IMR-90 (cell line): ENCODE measurements around the gene PGGHG. TPM values are rescaled to one million over a fixed set of nuclear protein-coding genes. Genes with fewer than 3 reads are reported as not detected.

Experiments used
- ATAC-seq: fragments of 200-7000 bp; cut with Tn5 transposase; 2 replicates; pipeline ENCODE4 v1.9.1; 2020; ENCODE audit warnings: low read depth, mild to moderate bottlenecking, moderate library complexity
- BruUV-seq: library from RNA; stranded (reverse); fragments of 400-500 nt; replicated peaks from 2 replicates; lab custom pipeline; 2021; lab: Mats Ljungman, UMichigan
- CTCF ChIA-PET: fragments of 300-600 bp; formaldehyde crosslinking; extraction: SDS; loops from one replicate; lab custom pipeline; 2021; ENCODE audit warnings: antibody characterized with exemption; lab: Yijun Ruan, JAX
- POLR2A ChIA-PET: fragments of 300-600 bp; sonication (Branson Sonifier 250); formaldehyde crosslinking; loops from one replicate; lab custom pipeline; 2022; ENCODE audit warnings: antibody characterized with exemption; ENCODE audit not compliant: unreplicated experiment; lab: Charles Lee
- DNase-seq: peaks from one replicate; pipeline ENCODE4 v3.0.0; 2013
- H2AFZ ChIP-seq: replicated peaks from 2 replicates; pipeline ENCODE3; 2013; ENCODE audit warnings: low read length, mild to moderate bottlenecking; ENCODE audit not compliant: poor library complexity
- H2AK5ac ChIP-seq: 2 replicates; pipeline ENCODE4 v1.6.1; 2013; ENCODE audit warnings: low read depth, low read length, inconsistent platforms
- H2AK9ac ChIP-seq: replicated peaks from 2 replicates; pipeline ENCODE3; 2013; ENCODE audit warnings: mild to moderate bottlenecking, low read depth, low read length, moderate library complexity; ENCODE audit not compliant: poor library complexity
- H2BK120ac ChIP-seq: 2 replicates; pipeline ENCODE4 v1.6.1; 2013; ENCODE audit warnings: low read depth, low read length, inconsistent platforms
- H2BK15ac ChIP-seq: 3 replicates; pipeline ENCODE4 v1.6.1; 2013; ENCODE audit warnings: low read depth, low read length, inconsistent platforms
- H2BK20ac ChIP-seq: 2 replicates; pipeline ENCODE4 v1.6.1; 2013; ENCODE audit warnings: low read depth, mild to moderate bottlenecking, inconsistent platforms, low read length, moderate library complexity
- H2BK5ac ChIP-seq: 2 replicates; pipeline ENCODE4 v1.6.1; 2013; ENCODE audit warnings: mild to moderate bottlenecking, low read depth, low read length, inconsistent platforms; ENCODE audit not compliant: poor library complexity, severe bottlenecking
- H3K14ac ChIP-seq: replicated peaks from 2 replicates; pipeline ENCODE4 v1.6.1; 2013; ENCODE audit warnings: low read depth, low read length, inconsistent platforms
- H3K18ac ChIP-seq: 2 replicates; pipeline ENCODE4 v1.6.1; 2013; ENCODE audit warnings: low read depth, low read length, control low read depth
- H3K23ac ChIP-seq: 2 replicates; pipeline ENCODE4 v1.6.1; 2013; ENCODE audit warnings: low read depth, low read length, inconsistent platforms
- H3K27ac ChIP-seq: 2 replicates; pipeline ENCODE4 v1.5.1; 2013; ENCODE audit warnings: mild to moderate bottlenecking, control low read depth, low read length; ENCODE audit not compliant: insufficient read depth
- H3K27me3 ChIP-seq: 2 replicates; pipeline ENCODE4 v1.6.1; 2013; ENCODE audit warnings: low read length; ENCODE audit not compliant: control insufficient read depth, insufficient read depth
- H3K36me3 ChIP-seq: 2 replicates; pipeline ENCODE4 v1.6.1; 2013; ENCODE audit warnings: low read length, mixed read lengths; ENCODE audit not compliant: control insufficient read depth, insufficient read depth
- H3K4ac ChIP-seq: 2 replicates; pipeline ENCODE4 v1.6.1; 2013; ENCODE audit warnings: low read depth, low read length, inconsistent platforms
- H3K4me1 ChIP-seq: 2 replicates; pipeline ENCODE4 v1.6.1; 2013; ENCODE audit warnings: low read length, mixed read lengths; ENCODE audit not compliant: control insufficient read depth, insufficient read depth
- H3K4me2 ChIP-seq: 2 replicates; pipeline ENCODE4 v1.6.1; 2013; ENCODE audit warnings: low read depth, mild to moderate bottlenecking, control low read depth, low read length, moderate library complexity
- H3K4me3 ChIP-seq: 2 replicates; pipeline ENCODE4 v1.5.1; 2013; ENCODE audit warnings: low read depth, mild to moderate bottlenecking, control low read depth, low read length, moderate library complexity; ENCODE audit not compliant: insufficient read depth
- H3K56ac ChIP-seq: 2 replicates; pipeline ENCODE4 v1.6.1; 2013; ENCODE audit warnings: low read length, inconsistent platforms; ENCODE audit not compliant: insufficient read depth; ENCODE audit errors: extremely low read depth
- H3K79me1 ChIP-seq, 2 experiments: 2 replicates each; pipeline ENCODE4 v1.6.1; 2013; ENCODE audit warnings: low read length in 2 of 2, inconsistent platforms in 1 of 2, low read depth in 1 of 2
- H3K9ac ChIP-seq: 2 replicates; pipeline ENCODE4 v1.6.1; 2013; ENCODE audit warnings: low read depth, low read length, control low read depth
- H3K9me1 ChIP-seq: 2 replicates; pipeline ENCODE4 v1.6.1; 2013; ENCODE audit warnings: low read length, inconsistent platforms; ENCODE audit not compliant: insufficient read depth
- H3K9me3 ChIP-seq: 2 replicates; pipeline ENCODE4 v1.6.1; 2013; ENCODE audit warnings: low read length; ENCODE audit not compliant: control insufficient read depth, insufficient read depth
- H4K20me1 ChIP-seq: 2 replicates; pipeline ENCODE4 v1.6.1; 2013; ENCODE audit warnings: low read length, inconsistent platforms; ENCODE audit not compliant: insufficient read depth
- H4K5ac ChIP-seq: 2 replicates; pipeline ENCODE4 v1.6.1; 2013; ENCODE audit warnings: mild to moderate bottlenecking, low read depth, low read length, control low read depth
- H4K8ac ChIP-seq, 2 experiments: 2 replicates each; pipeline ENCODE4 v1.6.1; 2013; ENCODE audit warnings: low read depth in 2 of 2, low read length in 2 of 2, control low read depth in 1 of 2, inconsistent platforms in 1 of 2
- H4K91ac ChIP-seq: 2 replicates; pipeline ENCODE4 v1.6.1; 2013; ENCODE audit warnings: low read depth, low read length, inconsistent platforms; ENCODE audit not compliant: insufficient read depth
- BHLHE40 ChIP-seq: fragments of 150-350 bp; IDR thresholded peaks from 2 replicates; pipeline ENCODE4 v1.6.1; 2016; ENCODE audit warnings: mild to moderate bottlenecking, low read depth, low read length
- CEBPB ChIP-seq: IDR thresholded peaks from 2 replicates; pipeline ENCODE4 v1.6.1; 2012; ENCODE audit warnings: low read depth, low read length, improper control_type of control experiment
- MAFK ChIP-seq: IDR thresholded peaks from 2 replicates; pipeline ENCODE4 v1.6.1; 2012; ENCODE audit warnings: low read depth, low read length, improper control_type of control experiment
- MAZ ChIP-seq: IDR thresholded peaks from 2 replicates; pipeline ENCODE4 v1.6.1; 2012; ENCODE audit warnings: low read depth, mild to moderate bottlenecking, low read length, improper control_type of control experiment, moderate library complexity, borderline replicate concordance
- MXI1 ChIP-seq: IDR thresholded peaks from 2 replicates; pipeline ENCODE4 v1.6.1; 2012; ENCODE audit warnings: low read depth, mild to moderate bottlenecking, low read length, moderate library complexity, borderline replicate concordance
- NFE2L2 ChIP-seq: fragments of 150-350 bp; IDR thresholded peaks from 2 replicates; pipeline ENCODE4 v1.6.1; 2016; ENCODE audit warnings: low read depth, mild to moderate bottlenecking, low read length
- POLR2A ChIP-seq: IDR thresholded peaks from 2 replicates; pipeline ENCODE4 v1.6.1; 2012; ENCODE audit warnings: mild to moderate bottlenecking, low read depth, low read length
- RAD21 ChIP-seq: IDR thresholded peaks from 2 replicates; pipeline ENCODE4 v1.6.1; 2012; ENCODE audit warnings: low read length, improper control_type of control experiment
- SMC3 ChIP-seq: fragments of 150-350 bp; IDR thresholded peaks from 2 replicates; pipeline ENCODE4 v1.6.1; 2016; ENCODE audit warnings: low read depth, mild to moderate bottlenecking, antibody characterized with exemption, low read length, moderate library complexity
- WGBS, 2 experiments: methylation state at CpG; one replicate each; pipeline versions ENCODE4 v1.1.5 to v1.1.7; 2013; ENCODE audit warnings: missing lambda C conversion rate in 2 of 2; ENCODE audit not compliant: insufficient read length in 1 of 2; ENCODE audit errors: extremely low coverage in 2 of 2; 5-methylcytosine and 5-hydroxymethylcytosine counted together
- dilution Hi-C: fragments of 300-500 bp; cut with HindIII; formaldehyde crosslinking; loops from one replicate; pipeline ENCODE4 v1.14.3; 2018; ENCODE audit warnings: low sequenced_read_pairs; ENCODE audit not compliant: unreplicated experiment
- in situ Hi-C: fragments of 300-500 bp; cut with MboI; formaldehyde crosslinking; loops from 3 replicates; pipeline ENCODE4 v1.14.3; 2019; ENCODE audit warnings: low sequenced_read_pairs, inconsistent platforms, mixed read lengths
- intact Hi-C: fragments of 100-400 bp; cut with micrococcal nuclease; formaldehyde crosslinking; loops from 2 replicates; pipeline ENCODE4 v1.10.0; 2022
- polyA plus RNA-seq, 3 experiments: library from polyadenylated mRNA; depleted of rRNA; stranded (reverse); fragments of >200 nt; gene quantifications; 2 replicates each; pipeline ENCODE4 v1.2.3, GENCODE V29; 2012; ENCODE audit warnings: low replicate concordance in 1 of 3
- total RNA-seq: library from RNA; depleted of rRNA; stranded (reverse); fragments of >200 nt; gene quantifications from 2 replicates; pipeline ENCODE4 v1.2.3, GENCODE V29; 2012
- TF ChIP-seq, protein P1 (sequence below): fragments of 150-350 bp; IDR thresholded peaks from 2 replicates; pipeline ENCODE4 v1.6.1; 2017; ENCODE audit warnings: mild to moderate bottlenecking, antibody characterized with exemption, low read length, low read depth
- TF ChIP-seq, protein P2 (sequence below): fragments of 150-350 bp; IDR thresholded peaks from 2 replicates; pipeline ENCODE4 v1.6.1; 2016; ENCODE audit warnings: low read depth, mild to moderate bottlenecking, low read length, moderate library complexity, borderline replicate concordance

PGGHG gene
- total and polyA plus RNA-seq, 2 of the 4 experiments (the other 2 are of a cell fraction), result 1.8 to 17.0 TPM

- TF ChIP-seq, protein P1, sequence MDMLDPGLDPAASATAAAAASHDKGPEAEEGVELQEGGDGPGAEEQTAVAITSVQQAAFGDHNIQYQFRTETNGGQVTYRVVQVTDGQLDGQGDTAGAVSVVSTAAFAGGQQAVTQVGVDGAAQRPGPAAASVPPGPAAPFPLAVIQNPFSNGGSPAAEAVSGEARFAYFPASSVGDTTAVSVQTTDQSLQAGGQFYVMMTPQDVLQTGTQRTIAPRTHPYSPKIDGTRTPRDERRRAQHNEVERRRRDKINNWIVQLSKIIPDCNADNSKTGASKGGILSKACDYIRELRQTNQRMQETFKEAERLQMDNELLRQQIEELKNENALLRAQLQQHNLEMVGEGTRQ, result no peak
Measured at GRCh38 chr11:294780-295179, 5.9 kb downstream of the PGGHG start (continued).

GRCh38 chr11:295351-296170 is 6.6 kb downstream of the PGGHG start:
- Histone ChIP-seq H3K9me1 (no peaks in the 10 kb centered on the region), H3K27ac (no peak overlapping the region), H2BK5ac (no peak overlapping the region), H3K4ac (no peak overlapping the region), H3K18ac (no peak overlapping the region), H3K36me3 (peaks cover 17% of the 10 kb centered on the region), H3K4me1 (no peaks in the 10 kb centered on the region; the same call in 1 of the 2 replicates), H2BK15ac (no peak overlapping the region), H3K9me3 (no peaks in the 10 kb centered on the region), H4K91ac (no peak overlapping the region), H3K4me2 (no peak overlapping the region), H4K8ac (no peak overlapping the region), H2AK9ac (no peak overlapping the region), H3K27me3 (peaks cover 6% of the 10 kb centered on the region), H2BK120ac (no peak overlapping the region), H2AK5ac (no peak overlapping the region), H4K20me1 (no peaks in the 10 kb centered on the region), H3K14ac (no peak overlapping the region), H3K56ac (no peak overlapping the region), H3K9ac (no peak overlapping the region), H4K5ac (no peak overlapping the region), H2BK20ac (no peak overlapping the region), H3K23ac (no peak overlapping the region), H3K79me1 (no peaks in the 10 kb centered on the region), H2AFZ (no peak overlapping the region), H3K4me3 (no peak overlapping the region)
- DNase-seq, result no peak
- intact Hi-C loops (no loop called here), in situ Hi-C loops (no loop called here), dilution Hi-C loops (no loop called here)
- ChIA-PET POLR2A (no interaction called here), CTCF (no interaction called here)
- 85% methylated on average over 7 of the region's 26 CpGs; no CpG with 5 or more reads in 1 of the 2 experiments for WGBS, 2 experiments
- no TSS peak for BruUV-seq
- no peak for ATAC-seq
- TF ChIP-seq RAD21 (no peak), MAFK (no peak), POLR2A (no peak), BHLHE40 (no peak), SMC3 (no peak), MXI1 (no peak), NFE2L2 (no peak), MAZ (no peak), CEBPB (no peak)
- TF ChIP-seq, protein P1, result no peak
- TF ChIP-seq, protein P2, sequence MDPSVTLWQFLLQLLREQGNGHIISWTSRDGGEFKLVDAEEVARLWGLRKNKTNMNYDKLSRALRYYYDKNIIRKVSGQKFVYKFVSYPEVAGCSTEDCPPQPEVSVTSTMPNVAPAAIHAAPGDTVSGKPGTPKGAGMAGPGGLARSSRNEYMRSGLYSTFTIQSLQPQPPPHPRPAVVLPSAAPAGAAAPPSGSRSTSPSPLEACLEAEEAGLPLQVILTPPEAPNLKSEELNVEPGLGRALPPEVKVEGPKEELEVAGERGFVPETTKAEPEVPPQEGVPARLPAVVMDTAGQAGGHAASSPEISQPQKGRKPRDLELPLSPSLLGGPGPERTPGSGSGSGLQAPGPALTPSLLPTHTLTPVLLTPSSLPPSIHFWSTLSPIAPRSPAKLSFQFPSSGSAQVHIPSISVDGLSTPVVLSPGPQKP, result no peak
